Mesendoderm (in vitro differentiated cells): ENCODE measurements around the gene CPNE5.
"Not testable (repeated sequence)": the region's sequence is repeated elsewhere in the genome, so short reads cannot be mapped to it uniquely, and the experiment has no call there.

Experiments
- DNase-seq: peaks from one replicate; pipeline ENCODE4 v3.0.0; 2013
- H2AK5ac ChIP-seq: 2 replicates; pipeline ENCODE4 v1.6.1; 2013; ENCODE audit warnings: low read length, inconsistent platforms
- H2BK120ac ChIP-seq: 2 replicates; pipeline ENCODE4 v1.6.1; 2013; ENCODE audit warnings: low read depth, mild to moderate bottlenecking, low read length, moderate library complexity, mixed read lengths
- H2BK15ac ChIP-seq: replicated peaks from 2 replicates; pipeline ENCODE4 v1.6.1; 2013; ENCODE audit warnings: low read depth, mild to moderate bottlenecking, moderate library complexity
- H2BK5ac ChIP-seq: 2 replicates; pipeline ENCODE4 v1.6.1; 2013; ENCODE audit warnings: low read length, inconsistent platforms
- H3K18ac ChIP-seq: 2 replicates; pipeline ENCODE4 v1.6.1; 2013; ENCODE audit warnings: mild to moderate bottlenecking, low read length, mixed read lengths
- H3K23ac ChIP-seq: one replicate; pipeline ENCODE4 v1.6.1; 2013; ENCODE audit warnings: low read length
- H3K27ac ChIP-seq: 2 replicates; pipeline ENCODE4 v1.5.1; 2013; ENCODE audit warnings: low read depth, mild to moderate bottlenecking, inconsistent platforms, low read length, moderate library complexity
- H3K27me3 ChIP-seq: 2 replicates; pipeline ENCODE4 v1.6.1; 2013; ENCODE audit warnings: low read length, control low read depth, mild to moderate bottlenecking, inconsistent platforms; ENCODE audit not compliant: insufficient read depth, poor library complexity
- H3K36me3 ChIP-seq: 2 replicates; pipeline ENCODE4 v1.6.1; 2013; ENCODE audit warnings: low read length, inconsistent platforms; ENCODE audit not compliant: control insufficient read depth, insufficient read depth
- H3K4ac ChIP-seq: one replicate; pipeline ENCODE4 v1.6.1; 2013; ENCODE audit warnings: low read depth, mild to moderate bottlenecking, low read length, moderate library complexity
- H3K4me1 ChIP-seq: 2 replicates; pipeline ENCODE4 v1.6.1; 2013; ENCODE audit warnings: low read depth, low read length, inconsistent platforms; ENCODE audit not compliant: control insufficient read depth
- H3K4me2 ChIP-seq: 2 replicates; pipeline ENCODE4 v1.6.1; 2013; ENCODE audit warnings: low read length
- H3K4me3 ChIP-seq: 2 replicates; pipeline ENCODE4 v1.5.1; 2013; ENCODE audit warnings: mild to moderate bottlenecking, low read length
- H3K56ac ChIP-seq: one replicate; pipeline ENCODE4 v1.6.1; 2013; ENCODE audit warnings: low read length
- H3K79me1 ChIP-seq: 2 replicates; pipeline ENCODE4 v1.6.1; 2013; ENCODE audit warnings: low read length, inconsistent platforms
- H3K79me2 ChIP-seq: 2 replicates; pipeline ENCODE4 v1.6.1; 2013; ENCODE audit warnings: mild to moderate bottlenecking, low read length; ENCODE audit not compliant: control insufficient read depth, insufficient read depth
- H3K9ac ChIP-seq: 2 replicates; pipeline ENCODE4 v1.6.1; 2013; ENCODE audit warnings: low read length, inconsistent platforms
- H4K5ac ChIP-seq: one replicate; pipeline ENCODE4 v1.6.1; 2013; ENCODE audit warnings: low read length
- H4K8ac ChIP-seq: one replicate; pipeline ENCODE4 v1.6.1; 2013; ENCODE audit warnings: low read depth, mild to moderate bottlenecking, control low read depth, low read length, moderate library complexity
- WGBS: extraction: QIAGEN DNeasy Blood & Tissue Kit; methylation state at CpG from one replicate; pipeline ENCODE4 v1.1.7; 2013; ENCODE audit warnings: low lambda C conversion rate, missing lambda C conversion rate; ENCODE audit not compliant: insufficient coverage; ENCODE audit errors: extremely low coverage; 5-methylcytosine and 5-hydroxymethylcytosine counted together

Gene CPNE5

DNA sequence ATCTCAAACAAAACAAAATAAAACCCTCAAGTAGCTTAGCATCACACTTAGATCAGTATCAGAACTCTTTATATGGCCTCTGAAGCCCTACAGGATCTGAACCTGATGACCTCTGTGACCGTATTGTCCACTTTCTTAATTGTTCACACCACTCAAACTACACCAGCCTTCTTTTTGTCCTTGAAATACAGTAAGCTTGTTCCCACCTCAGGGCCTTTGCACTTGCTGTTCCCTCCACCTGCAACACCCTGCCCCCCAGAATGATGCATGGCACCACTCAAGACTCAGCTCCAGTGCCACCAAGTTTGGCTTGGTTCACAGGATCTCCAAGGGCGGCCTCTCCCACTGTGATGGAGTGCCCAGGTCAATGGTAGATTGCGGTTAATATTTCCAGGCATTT, 25.7 kb downstream of the CPNE5 start:
- Histone ChIP-seq H3K79me1 (no peaks in the 10 kb centered on the region), H4K5ac (no peak overlapping the region), H3K4me3 (no peak overlapping the region), H3K23ac (no peak overlapping the region), H3K4ac (no peak overlapping the region), H3K4me2 (no peak overlapping the region), H2BK5ac (no peak overlapping the region), H2BK120ac (no peak overlapping the region), H3K18ac (no peak overlapping the region), H3K9ac (no peak overlapping the region), H3K36me3 (no peaks in the 10 kb centered on the region), H2AK5ac (no peak overlapping the region), H3K79me2 (no peaks in the 10 kb centered on the region), H2BK15ac (no peak overlapping the region), H4K8ac (no peak overlapping the region), H3K4me1 (no peaks in the 10 kb centered on the region), H3K56ac (no peak overlapping the region), H3K27me3 (no peaks in the 10 kb centered on the region), H3K27ac (no peak overlapping the region)
- DNase-seq, result no peak
- no CpG with 5 or more reads among the region's 3 CpGs for WGBS

DNA sequence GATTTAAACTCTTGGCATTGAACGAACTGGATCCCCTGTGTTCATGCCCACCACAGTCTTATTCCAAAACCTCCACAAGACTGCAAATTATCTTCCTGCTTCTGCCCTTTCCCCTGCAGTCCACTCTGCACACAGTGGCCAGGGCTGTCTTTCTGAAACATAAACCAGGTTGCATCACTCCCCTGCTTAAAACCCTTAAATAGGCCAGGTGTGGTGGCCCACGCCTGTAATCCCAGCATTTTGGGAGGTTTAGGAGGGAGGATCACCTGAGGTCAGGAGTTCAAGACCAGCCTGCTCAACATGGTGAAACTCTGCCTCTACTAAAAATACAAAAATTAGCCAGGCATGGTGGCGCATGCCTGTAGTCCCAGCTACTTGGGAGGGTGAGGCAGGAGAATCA, 26.2 kb downstream of the CPNE5 start:
- not testable (repeated sequence) for H3K36me3 ChIP-seq, H3K27ac ChIP-seq, H3K27me3 ChIP-seq, H3K79me2 ChIP-seq, H2BK5ac ChIP-seq, H3K4me1 ChIP-seq, H3K23ac ChIP-seq, H3K56ac ChIP-seq, H3K4me2 ChIP-seq, H2BK120ac ChIP-seq, H2AK5ac ChIP-seq, H3K18ac ChIP-seq, H3K4me3 ChIP-seq, H2BK15ac ChIP-seq, H4K5ac ChIP-seq, H3K9ac ChIP-seq, H3K79me1 ChIP-seq, DNase-seq, H4K8ac ChIP-seq, H3K4ac ChIP-seq
- WGBS, result no CpG with 5 or more reads among the region's 3 CpGs

DNA sequence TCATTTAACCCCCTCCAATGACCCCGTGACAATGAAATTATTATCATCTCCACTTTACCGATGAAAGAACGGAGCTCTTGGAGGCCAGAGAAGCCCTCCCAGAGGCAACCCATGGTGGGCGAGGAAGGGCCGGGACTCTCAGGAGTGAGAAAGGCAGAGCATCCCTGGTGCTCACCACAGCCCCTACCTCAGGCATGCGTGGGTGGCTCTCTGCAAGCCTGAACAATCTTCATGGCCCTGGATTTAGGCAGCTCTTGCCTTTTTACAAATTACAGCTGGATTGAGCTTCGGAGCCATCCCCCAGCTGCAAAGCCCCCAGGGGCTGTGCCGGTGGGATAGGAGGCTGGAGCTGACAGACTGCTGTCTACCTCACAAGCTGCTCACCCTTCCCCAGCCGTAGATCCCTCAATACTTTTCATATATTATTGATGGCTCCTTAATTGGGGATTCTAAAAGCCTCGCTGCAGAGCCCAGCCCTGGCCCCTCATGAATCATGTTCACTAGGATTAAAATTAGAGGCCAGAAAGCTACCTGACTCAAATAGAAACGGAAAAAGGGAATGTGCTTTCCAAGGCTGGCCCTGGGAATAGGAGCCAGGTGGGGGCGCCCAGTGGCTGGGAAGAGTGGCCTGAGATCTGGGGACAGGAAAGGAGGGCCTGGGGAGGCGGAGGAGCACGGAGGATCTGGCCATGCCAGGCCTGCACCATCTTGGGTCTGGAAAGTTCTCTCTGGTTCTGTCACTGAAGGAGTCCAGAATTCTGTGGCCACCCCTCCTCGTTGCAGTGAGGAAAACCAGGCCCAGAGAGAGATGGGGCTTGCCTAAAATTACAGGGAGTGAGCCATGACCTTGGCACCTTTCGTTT, 29.1 kb downstream of the CPNE5 start:
- H3K4ac ChIP-seq, result no peak overlapping the region
- no peaks in the 10 kb centered on the region for H3K4me1 ChIP-seq
- H3K56ac ChIP-seq, result peak overlapping the region; percentile 57
- no peak overlapping the region for H3K4me3 ChIP-seq
- H2BK5ac ChIP-seq, result no peak overlapping the region
- H3K36me3 ChIP-seq, result no peaks in the 10 kb centered on the region
- H2BK15ac ChIP-seq, result no peak overlapping the region
- no peaks in the 10 kb centered on the region for H3K79me2 ChIP-seq
- H3K9ac ChIP-seq, result no peak overlapping the region
- no peak overlapping the region for H4K5ac ChIP-seq
- no peak overlapping the region for H2BK120ac ChIP-seq
- H4K8ac ChIP-seq, result no peak overlapping the region
- DNase-seq, result peak; percentile 58
- no peaks in the 10 kb centered on the region for H3K79me1 ChIP-seq
- H3K27me3 ChIP-seq, result no peaks in the 10 kb centered on the region
- WGBS, result no CpG with 5 or more reads among the region's 16 CpGs
- H3K23ac ChIP-seq, result no peak overlapping the region
- no peak overlapping the region for H3K18ac ChIP-seq
- no peak overlapping the region for H3K4me2 ChIP-seq
- no peak overlapping the region for H3K27ac ChIP-seq
- no peak overlapping the region for H2AK5ac ChIP-seq

- Histone ChIP-seq H2AK5ac (no peak overlapping the region), H3K56ac (no peak overlapping the region), H3K18ac (no peak overlapping the region), H3K36me3 (no peaks in the 10 kb centered on the region), H2BK15ac (no peak overlapping the region), H3K4me3 (no peak overlapping the region), H3K9ac (no peak overlapping the region), H3K4me1 (no peaks in the 10 kb centered on the region), H2BK5ac (no peak overlapping the region), H3K79me2 (no peaks in the 10 kb centered on the region), H4K8ac (no peak overlapping the region), H3K4ac (no peak overlapping the region), H3K79me1 (no peaks in the 10 kb centered on the region), H3K23ac (no peak overlapping the region), H4K5ac (no peak overlapping the region), H3K27me3 (no peaks in the 10 kb centered on the region), H2BK120ac (no peak overlapping the region), H3K4me2 (no peak overlapping the region), H3K27ac (no peak overlapping the region)
- DNase-seq, result no peak
- WGBS, result no CpG with 5 or more reads among the region's 6 CpGs
Measured at GRCh38 chr6:36809156-36809555, 30.1 kb downstream of the CPNE5 start.

- no peak overlapping the region for H2BK15ac ChIP-seq
- no peak for DNase-seq
- H3K4me1 ChIP-seq, result no peaks in the 10 kb centered on the region
- no peak overlapping the region for H4K8ac ChIP-seq
- H3K9ac ChIP-seq, result no peak overlapping the region
- no peak overlapping the region for H3K4me2 ChIP-seq
- no peak overlapping the region for H2AK5ac ChIP-seq
- H3K4me3 ChIP-seq, result no peak overlapping the region
- no peak overlapping the region for H3K18ac ChIP-seq
- H2BK120ac ChIP-seq, result no peak overlapping the region
- H3K23ac ChIP-seq, result no peak overlapping the region
- no peak overlapping the region for H4K5ac ChIP-seq
- no peak overlapping the region for H3K56ac ChIP-seq
- no peaks in the 10 kb centered on the region for H3K27me3 ChIP-seq
- H2BK5ac ChIP-seq, result no peak overlapping the region
- H3K36me3 ChIP-seq, result no peaks in the 10 kb centered on the region
- H3K79me1 ChIP-seq, result no peaks in the 10 kb centered on the region
- H3K27ac ChIP-seq, result no peak overlapping the region
- no CpG with 5 or more reads among the region's 5 CpGs for WGBS
- H3K4ac ChIP-seq, result no peak overlapping the region
- no peaks in the 10 kb centered on the region for H3K79me2 ChIP-seq
Measured at GRCh38 chr6:36808634-36809033, 30.6 kb downstream of the CPNE5 start.

GRCh38 chr6:36807750-36808149, 31.5 kb downstream of the CPNE5 start:
- no peaks in the 10 kb centered on the region for H3K36me3 ChIP-seq
- no peak overlapping the region for H3K27ac ChIP-seq
- DNase-seq, result peak; percentile 46
- no peak overlapping the region for H4K8ac ChIP-seq
- H3K79me2 ChIP-seq, result no peaks in the 10 kb centered on the region
- H3K79me1 ChIP-seq, result no peaks in the 10 kb centered on the region
- H3K9ac ChIP-seq, result no peak overlapping the region
- no peak overlapping the region for H3K23ac ChIP-seq
- no peak overlapping the region for H2BK15ac ChIP-seq
- no peaks in the 10 kb centered on the region for H3K27me3 ChIP-seq
- no peak overlapping the region for H4K5ac ChIP-seq
- no peak overlapping the region for H3K4me3 ChIP-seq
- no peak overlapping the region for H3K56ac ChIP-seq
- no peak overlapping the region for H3K4me2 ChIP-seq
- no peak overlapping the region for H2BK5ac ChIP-seq
- no CpG with 5 or more reads among the region's 7 CpGs for WGBS
- H3K4ac ChIP-seq, result no peak overlapping the region
- H3K18ac ChIP-seq, result no peak overlapping the region
- H3K4me1 ChIP-seq, result no peaks in the 10 kb centered on the region
- no peak overlapping the region for H2AK5ac ChIP-seq
- no peak overlapping the region for H2BK120ac ChIP-seq
